Stimulated activated CD4-positive, alpha-beta T cell treated with anti-CD3 and anti-CD28 coated beads, TNF-alpha, amount 100 ng/mL, for 48 hours (primary cell): Measurements from ENCODE around the gene LRP1.

Experiments
- DNase-seq, 3 donors: peaks; one replicate each; pipeline ENCODE4 v3.0.0-alpha.2; 2020; ENCODE audit warnings: low read depth in 3 of 3

The LRP1 gene

GRCh38 chr12:57154804-57155434, 26.6 kb downstream of the LRP1 start:
- no peak for DNase-seq

GRCh38 chr12:57156701-57157403, 28.6 kb downstream of the LRP1 start:
- no peak for DNase-seq

DNA sequence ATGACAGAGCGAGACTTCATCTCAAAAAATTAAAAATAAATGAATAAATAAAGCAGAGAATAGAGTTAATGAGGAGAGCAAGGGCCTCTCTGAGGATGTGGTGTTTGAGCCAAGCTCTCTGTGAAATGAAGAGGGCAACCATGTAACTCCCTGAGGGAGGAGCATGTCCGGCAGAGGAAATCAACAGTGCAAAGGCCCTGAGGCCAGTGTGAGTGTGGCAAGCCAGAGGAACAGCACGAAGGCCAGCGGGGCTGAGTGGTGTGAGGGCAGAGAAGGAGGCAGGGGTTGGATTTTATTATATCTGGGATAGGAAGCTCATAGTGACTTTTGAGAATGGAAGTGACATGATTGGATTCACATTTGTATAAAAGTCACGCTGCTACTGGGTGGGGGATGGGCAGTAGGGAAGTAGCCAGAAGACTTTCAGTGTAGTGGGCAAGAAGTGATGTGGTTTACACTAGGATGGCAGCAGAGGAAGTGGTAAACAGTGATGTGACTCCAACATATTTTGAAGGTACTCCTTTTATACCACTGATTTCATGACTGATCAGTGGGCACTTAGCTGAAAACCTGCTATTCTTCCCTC, 29.4 kb downstream of the LRP1 start:
- no peak for DNase-seq

DNA sequence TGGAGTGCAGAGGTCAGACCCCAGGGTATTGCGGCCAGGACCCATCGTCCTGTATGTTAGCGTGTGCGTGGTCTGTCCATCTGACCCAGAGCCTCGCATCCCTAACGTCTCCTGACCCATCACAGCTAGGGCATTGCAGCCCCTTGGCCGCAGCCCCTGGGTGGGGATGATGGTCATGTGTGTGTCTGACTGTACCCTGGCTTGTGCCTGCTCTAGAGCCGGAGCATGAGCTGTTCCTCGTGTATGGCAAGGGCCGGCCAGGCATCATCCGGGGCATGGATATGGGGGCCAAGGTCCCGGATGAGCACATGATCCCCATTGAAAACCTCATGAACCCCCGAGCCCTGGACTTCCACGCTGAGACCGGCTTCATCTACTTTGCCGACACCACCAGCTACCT, 29.9 kb downstream of the LRP1 start:
- no peak for DNase-seq

DNA sequence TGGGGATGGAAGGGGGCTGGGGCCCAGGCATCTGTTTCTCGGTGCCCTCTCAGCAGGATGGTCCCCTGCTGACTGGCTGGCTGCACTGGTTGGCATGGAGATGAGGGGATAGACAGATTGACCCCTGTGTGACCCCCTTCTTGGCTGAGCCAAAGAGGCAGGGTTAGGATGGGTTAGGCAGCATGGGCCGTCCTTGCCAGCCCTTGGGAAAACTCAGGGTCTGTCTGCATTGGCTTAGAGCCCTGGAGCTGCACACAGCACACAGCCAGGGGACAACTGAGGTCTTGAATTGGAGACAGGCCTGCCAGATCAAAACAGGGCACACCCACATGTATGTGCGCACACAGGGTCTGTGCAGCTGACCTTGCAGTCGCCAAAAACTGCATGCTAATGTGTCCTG, 30.4 kb downstream of the LRP1 start:
- no peak for DNase-seq

- DNase-seq: no peak
These were observed 31.0 kb downstream of the LRP1 start for GRCh38 chr12:57159311-57159710.

DNA sequence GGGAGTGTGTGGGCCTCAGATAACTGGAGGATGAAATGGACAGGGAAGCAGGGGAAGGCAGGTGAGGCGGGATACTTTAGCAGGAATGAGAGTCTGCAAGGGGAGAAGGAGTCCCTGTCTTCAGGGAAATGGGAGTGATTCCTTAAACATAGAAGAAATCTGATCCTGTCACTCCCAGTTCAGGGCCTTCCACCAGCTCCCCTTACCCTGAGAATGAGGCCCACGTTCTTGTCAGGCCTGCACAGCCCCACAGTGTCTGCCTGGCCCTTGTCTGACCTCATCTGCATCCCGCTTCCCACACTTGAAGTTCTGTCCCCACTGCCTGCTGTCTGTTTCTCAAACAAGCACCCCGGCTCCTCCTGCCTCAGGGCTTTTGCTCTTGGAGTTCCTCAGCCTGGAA, 31.8 kb downstream of the LRP1 start:
- DNase-seq: no peak

DNA sequence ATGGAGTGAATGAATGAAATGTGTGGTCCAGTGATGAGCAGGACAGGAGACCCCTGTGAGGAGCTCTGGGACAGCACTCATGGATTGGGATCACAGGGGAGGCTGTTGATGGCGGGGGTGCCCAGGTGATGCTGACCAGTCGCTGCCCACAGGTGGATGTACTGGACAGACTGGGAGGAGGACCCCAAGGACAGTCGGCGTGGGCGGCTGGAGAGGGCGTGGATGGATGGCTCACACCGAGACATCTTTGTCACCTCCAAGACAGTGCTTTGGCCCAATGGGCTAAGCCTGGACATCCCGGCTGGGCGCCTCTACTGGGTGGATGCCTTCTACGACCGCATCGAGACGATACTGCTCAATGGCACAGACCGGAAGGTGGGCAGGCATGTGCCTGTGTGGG, 32.5 kb downstream of the LRP1 start:
- no peak for DNase-seq

- no peak for DNase-seq
These were observed 33.2 kb downstream of the LRP1 start for GRCh38 chr12:57161491-57161890.

DNA sequence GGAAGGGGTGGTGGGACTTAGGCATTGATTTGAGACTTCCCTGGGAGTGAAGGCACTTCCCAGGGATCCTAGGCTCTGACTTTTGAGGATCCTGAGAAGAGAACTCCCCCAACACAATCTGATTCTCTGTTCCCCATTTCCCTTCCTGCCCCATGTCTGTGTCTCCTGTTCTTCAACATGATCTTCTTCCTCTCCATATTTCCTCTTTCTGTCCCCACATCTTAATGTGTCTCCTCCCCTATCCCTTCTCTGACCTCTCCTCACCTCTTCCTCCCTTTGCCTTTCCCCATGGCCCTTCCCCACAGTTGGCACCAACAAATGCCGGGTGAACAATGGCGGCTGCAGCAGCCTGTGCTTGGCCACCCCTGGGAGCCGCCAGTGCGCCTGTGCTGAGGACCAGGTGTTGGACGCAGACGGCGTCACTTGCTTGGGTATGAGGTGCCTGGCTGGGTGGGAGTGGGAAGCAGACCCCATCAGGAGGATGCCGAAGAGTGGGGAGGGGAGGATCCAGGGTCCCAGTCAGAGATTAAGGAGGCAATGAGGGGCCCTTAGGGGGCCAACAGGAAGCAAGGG, 34.4 kb downstream of the LRP1 start:
- DNase-seq: no peak

GRCh38 chr12:57164454-57164853, 36.2 kb downstream of the LRP1 start:
- DNase-seq: no peak

- DNase-seq: no peak
These were observed 36.8 kb downstream of the LRP1 start for GRCh38 chr12:57164966-57165625.

GRCh38 chr12:57165741-57166140, 37.5 kb downstream of the LRP1 start:
- no peak for DNase-seq

DNA sequence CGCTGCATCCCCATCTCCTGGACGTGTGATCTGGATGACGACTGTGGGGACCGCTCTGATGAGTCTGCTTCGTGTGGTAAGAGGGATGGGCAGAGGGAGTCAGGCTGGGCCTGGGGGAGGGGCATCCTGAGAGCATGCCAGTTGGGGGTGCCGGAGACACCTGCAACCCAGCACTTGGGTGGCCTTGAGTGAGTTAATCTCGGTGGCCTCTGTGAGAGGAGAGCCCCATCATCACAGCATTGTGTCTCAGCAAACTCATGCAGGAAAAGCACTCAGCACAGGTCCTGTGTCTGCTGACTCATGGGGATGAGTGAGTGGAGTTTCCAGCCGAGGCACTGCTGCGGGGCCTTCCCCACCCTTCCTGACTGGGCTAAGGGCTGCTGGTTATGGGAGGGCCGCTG, 38.7 kb downstream of the LRP1 start:
- peak; percentile 28 to 48 (median 33) for DNase-seq

DNA sequence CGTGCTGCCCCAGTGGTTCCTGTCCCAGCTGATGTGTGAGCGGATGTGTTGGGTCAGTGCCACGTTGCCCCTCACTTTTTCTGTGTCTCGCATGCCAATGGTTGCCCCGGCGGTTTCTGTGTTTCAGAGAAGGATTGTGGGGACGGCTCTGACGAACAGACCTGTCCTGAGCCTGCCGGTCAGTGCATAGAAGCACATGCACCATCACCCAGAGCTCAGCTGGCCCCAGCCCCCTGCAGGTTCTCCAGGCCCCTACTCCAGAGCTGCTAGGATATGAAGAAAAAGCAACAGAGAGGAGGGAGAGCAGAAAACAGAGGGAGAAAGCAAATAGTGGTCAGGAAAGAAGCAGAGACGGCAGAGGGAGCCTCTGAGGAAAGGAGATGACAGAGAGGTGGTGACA, 39.8 kb downstream of the LRP1 start:
- DNase-seq: no peak

DNA sequence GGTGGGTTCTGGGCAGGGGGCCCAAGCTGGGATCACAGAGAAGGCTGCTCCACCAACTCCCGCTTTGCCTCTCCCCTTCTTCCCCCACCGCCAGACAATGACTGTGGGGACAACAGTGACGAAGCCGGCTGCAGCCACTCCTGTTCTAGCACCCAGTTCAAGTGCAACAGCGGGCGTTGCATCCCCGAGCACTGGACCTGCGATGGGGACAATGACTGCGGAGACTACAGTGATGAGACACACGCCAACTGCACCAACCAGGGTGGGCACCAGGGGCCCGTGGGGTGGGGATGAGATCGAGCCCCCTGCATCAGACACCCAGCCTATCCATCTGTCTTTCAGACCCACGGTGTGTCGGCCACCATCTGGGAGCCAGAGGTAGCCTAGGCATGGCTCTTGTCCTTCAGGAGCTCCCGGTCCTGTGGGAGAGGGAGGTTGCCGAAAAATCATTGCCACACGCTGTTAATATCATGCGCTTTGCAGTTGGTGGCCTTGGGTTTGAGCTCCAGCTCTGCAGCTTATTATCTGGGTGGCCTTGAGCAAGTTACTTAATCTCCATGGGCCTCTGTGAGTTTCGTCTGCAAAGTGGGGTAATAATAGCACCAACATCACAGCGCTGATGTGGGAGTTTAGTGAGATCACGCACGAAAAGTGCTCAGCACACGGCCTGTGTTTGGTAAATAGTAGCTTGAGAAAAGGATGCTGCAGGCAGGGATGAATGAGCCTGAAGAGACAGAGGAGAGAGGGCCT, 40.9 kb downstream of the LRP1 start:
- DNase-seq: no peak

- no peak for DNase-seq
These were observed 41.7 kb downstream of the LRP1 start for GRCh38 chr12:57169969-57170368.

DNA sequence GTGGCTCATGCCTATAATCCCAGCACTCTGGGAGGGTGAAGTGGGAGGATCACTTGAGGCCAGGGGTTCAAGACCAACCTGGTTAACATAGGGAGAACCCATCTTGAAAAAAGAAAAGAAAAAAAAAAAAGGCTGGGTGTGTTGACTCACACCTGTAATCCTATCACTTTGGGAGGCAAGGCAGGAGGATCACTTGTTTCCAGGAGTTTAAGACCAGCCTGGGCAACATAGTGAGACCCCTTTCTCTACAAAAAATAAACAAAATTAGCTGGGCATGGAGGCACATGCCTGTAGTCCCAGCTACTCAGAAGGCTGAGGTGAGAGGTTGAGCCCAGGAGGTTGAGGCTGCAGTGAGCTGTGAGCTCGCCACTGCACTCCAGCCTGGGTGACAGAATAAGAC, 42.1 kb downstream of the LRP1 start:
- no peak for DNase-seq

GRCh38 chr12:57170927-57171326, 42.6 kb downstream of the LRP1 start:
- no peak for DNase-seq

GRCh38 chr12:57171668-57172067, 43.4 kb downstream of the LRP1 start:
- DNase-seq: no peak

- DNase-seq: no peak
These were observed 44.8 kb downstream of the LRP1 start for GRCh38 chr12:57173089-57173488.

- DNase-seq: no peak
These were observed 45.4 kb downstream of the LRP1 start for GRCh38 chr12:57173683-57174082.
